Neural cell (in vitro differentiated cells): Measurements from ENCODE around the gene PRDX5.

Source experiments
- CTCF ChIP-seq: fragments of 450-650 bp; IDR thresholded peaks from 2 replicates; pipeline ENCODE4 v1.5.1; 2014; ENCODE audit warnings: antibody characterized with exemption, mild to moderate bottlenecking, moderate library complexity; ENCODE audit not compliant: poor library complexity, severe bottlenecking
- MXI1 ChIP-seq: fragments of 450-650 bp; conservative IDR thresholded peaks from 2 replicates; pipeline ENCODE4 v1.6.1; 2014; ENCODE audit warnings: antibody characterized with exemption, mild to moderate bottlenecking; ENCODE audit not compliant: poor library complexity, severe bottlenecking
- POLR2AphosphoS5 ChIP-seq: IDR thresholded peaks from 2 replicates; pipeline ENCODE4 v1.6.1; 2012
- REST ChIP-seq: IDR thresholded peaks from 2 replicates; pipeline ENCODE4 v1.6.1; 2012; ENCODE audit warnings: borderline replicate concordance
- SMC3 ChIP-seq: fragments of 450-650 bp; conservative IDR thresholded peaks from 2 replicates; pipeline ENCODE4 v1.6.1; 2014; ENCODE audit warnings: antibody characterized with exemption, mild to moderate bottlenecking, moderate library complexity; ENCODE audit not compliant: poor library complexity
- TAF1 ChIP-seq: IDR thresholded peaks from 2 replicates; pipeline ENCODE4 v1.6.1; 2012; ENCODE audit warnings: low read depth

GRCh38 chr11:64286801-64287159, 31.1 kb upstream of the PRDX5 start:
- TF ChIP-seq CTCF, result no peak
- no peak for TF ChIP-seq SMC3
- no peak for TF ChIP-seq POLR2AphosphoS5
- no peak for TF ChIP-seq MXI1
- TF ChIP-seq TAF1, result no peak
- no peak for TF ChIP-seq REST
